Measurements from ENCODE around the gene CELSR1. TPM values are rescaled to one million over a fixed set of nuclear protein-coding genes. Genes with fewer than 3 reads are reported as not detected.

The CELSR1 gene
- total RNA-seq, 1 donor from 2014 or later = 0.27 TPM

- Mint-ChIP-seq H3K4me3 (ENCODE audit: unreplicated experiment) (no peak overlapping the region), H3K27ac (ENCODE audit: unreplicated experiment) (no peak overlapping the region), H3K4me1 (ENCODE audit: low read depth, unreplicated experiment) (peaks cover 5% of the 10 kb centered on the region), H3K9me3 (ENCODE audit: unreplicated experiment) (no peaks in the 10 kb centered on the region), H3K27me3 (ENCODE audit: unreplicated experiment) (no peaks in the 10 kb centered on the region), H3K36me3 (ENCODE audit: unreplicated experiment) (peaks cover 8% of the 10 kb centered on the region)
- no peak for TF ChIP-seq CTCF (IDR thresholded peaks at IDR 0.05; ENCODE audit: partially characterized antibody, unreplicated experiment)
- DNase-seq = peak; percentile 8
These were observed 116.2 kb downstream of the CELSR1 start for GRCh38 chr22:46421267-46421666.

GRCh38 chr22:46419754-46420571 lies 117.5 kb downstream of the CELSR1 start:
- Mint-ChIP-seq H3K4me1 (ENCODE audit: low read depth, unreplicated experiment) (peaks cover 5% of the 10 kb centered on the region), H3K4me3 (ENCODE audit: unreplicated experiment) (no peak overlapping the region), H3K9me3 (ENCODE audit: unreplicated experiment) (no peaks in the 10 kb centered on the region), H3K36me3 (ENCODE audit: unreplicated experiment) (no peaks in the 10 kb centered on the region), H3K27me3 (ENCODE audit: unreplicated experiment) (no peaks in the 10 kb centered on the region), H3K27ac (ENCODE audit: unreplicated experiment) (no peak overlapping the region)
- DNase-seq = no peak
- TF ChIP-seq CTCF (IDR thresholded peaks at IDR 0.05; ENCODE audit: partially characterized antibody, unreplicated experiment) = no peak

GRCh38 chr22:46418827-46419226 lies 118.6 kb downstream of the CELSR1 start:
- no peak for DNase-seq
- no peak overlapping the region for H3K27ac Mint-ChIP-seq (ENCODE audit: unreplicated experiment)
- TF ChIP-seq CTCF (IDR thresholded peaks at IDR 0.05; ENCODE audit: partially characterized antibody, unreplicated experiment) = no peak
- peaks cover 5% of the 10 kb centered on the region for H3K4me1 Mint-ChIP-seq (ENCODE audit: low read depth, unreplicated experiment)
- H3K27me3 Mint-ChIP-seq (ENCODE audit: unreplicated experiment) = no peaks in the 10 kb centered on the region
- H3K9me3 Mint-ChIP-seq (ENCODE audit: unreplicated experiment) = no peaks in the 10 kb centered on the region
- no peak overlapping the region for H3K4me3 Mint-ChIP-seq (ENCODE audit: unreplicated experiment)
- no peaks in the 10 kb centered on the region for H3K36me3 Mint-ChIP-seq (ENCODE audit: unreplicated experiment)

- DNase-seq = no peak
These were observed 119.7 kb downstream of the CELSR1 start for GRCh38 chr22:46417769-46418168.

More at GRCh38 chr22:46417769-46418168, 119.7 kb downstream of the CELSR1 start:
- TF ChIP-seq CTCF (IDR thresholded peaks at IDR 0.05; ENCODE audit: partially characterized antibody, unreplicated experiment) = no peak
- H3K9me3 Mint-ChIP-seq (ENCODE audit: unreplicated experiment) = no peaks in the 10 kb centered on the region
- H3K27me3 Mint-ChIP-seq (ENCODE audit: unreplicated experiment) = no peaks in the 10 kb centered on the region
- no peaks in the 10 kb centered on the region for H3K36me3 Mint-ChIP-seq (ENCODE audit: unreplicated experiment)
- no peak overlapping the region for H3K4me3 Mint-ChIP-seq (ENCODE audit: unreplicated experiment)
- peaks cover 5% of the 10 kb centered on the region for H3K4me1 Mint-ChIP-seq (ENCODE audit: low read depth, unreplicated experiment)
- no peak overlapping the region for H3K27ac Mint-ChIP-seq (ENCODE audit: unreplicated experiment)

Measured in glutamatergic neuron (in vitro differentiated cells).